ENCODE results near the gene USP22.

USP22 gene

DNA sequence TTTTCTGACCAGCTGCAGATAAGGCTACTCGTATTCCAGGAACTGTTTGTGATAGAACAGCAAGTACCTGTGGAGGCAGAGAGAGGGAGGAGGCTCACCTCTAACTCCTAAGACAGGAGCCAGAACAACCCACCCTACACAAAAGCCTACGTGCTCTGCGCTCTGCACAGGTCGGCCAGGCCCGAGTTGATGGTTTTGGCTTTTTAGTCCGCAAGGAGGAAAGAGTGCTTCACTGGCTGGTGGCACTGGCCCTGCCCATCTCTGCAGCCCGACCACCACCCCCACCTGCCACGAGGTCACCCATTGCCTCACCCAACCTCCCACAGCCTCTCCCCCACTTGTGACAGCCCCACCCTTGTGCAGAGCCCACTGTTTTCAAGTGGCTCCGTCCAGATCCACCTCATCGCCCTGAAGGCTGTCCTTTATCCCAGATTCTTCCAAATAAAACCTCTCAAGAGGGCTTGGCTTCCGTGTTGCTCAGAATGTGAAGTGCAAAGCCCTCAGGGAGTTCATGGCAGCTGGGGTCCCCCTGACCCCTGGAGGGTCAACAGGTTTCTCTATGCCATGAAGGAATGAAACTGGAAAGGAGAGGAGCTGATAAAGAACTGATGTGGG, 39.7 kb downstream of the USP22 start:
- in situ Hi-C loops (cut with MboI; ENCODE audit: low sequenced_read_pairs), result loop anchor here (25.0 kb wide), 1 partner anchor 509 kb away; no protein-coding TSS in a partner anchor

DNA sequence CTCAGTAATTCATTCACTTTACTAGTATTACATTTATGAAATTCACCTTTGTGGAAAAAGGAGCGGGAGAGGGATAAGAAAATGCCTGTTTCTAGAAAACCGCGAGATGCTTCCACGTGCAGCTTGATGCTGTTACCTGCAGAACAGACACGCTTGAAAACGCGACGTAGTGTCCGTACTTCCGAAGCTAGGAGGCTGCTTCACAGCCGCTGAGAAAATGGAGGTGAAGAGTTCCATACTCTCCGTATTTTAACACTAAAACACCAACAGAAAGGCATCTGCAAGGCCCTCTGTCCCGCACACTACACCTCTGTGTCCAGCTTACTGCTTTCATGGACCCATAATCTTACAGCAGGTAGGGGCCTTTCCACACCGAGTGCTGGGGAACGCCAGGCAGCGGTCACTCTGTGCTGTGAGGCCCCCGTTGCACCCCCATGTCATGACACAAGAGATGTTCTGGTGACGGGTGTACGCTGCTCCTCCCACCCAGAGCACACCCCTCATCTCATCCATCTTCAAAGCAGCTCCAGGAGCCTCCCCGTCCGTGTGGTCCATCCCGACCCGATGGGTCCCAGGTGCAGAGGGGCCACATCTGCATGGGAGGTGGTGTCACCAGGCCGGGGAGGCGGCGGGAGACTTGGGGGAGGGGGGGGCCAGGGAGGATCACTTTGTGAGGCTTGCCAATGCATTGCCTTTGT, 40.4 kb downstream of the USP22 start:
- in situ Hi-C loops (cut with MboI; ENCODE audit: low sequenced_read_pairs), result loop anchor here (25.0 kb wide), 1 partner anchor 510 kb away; no protein-coding TSS in a partner anchor

DNA sequence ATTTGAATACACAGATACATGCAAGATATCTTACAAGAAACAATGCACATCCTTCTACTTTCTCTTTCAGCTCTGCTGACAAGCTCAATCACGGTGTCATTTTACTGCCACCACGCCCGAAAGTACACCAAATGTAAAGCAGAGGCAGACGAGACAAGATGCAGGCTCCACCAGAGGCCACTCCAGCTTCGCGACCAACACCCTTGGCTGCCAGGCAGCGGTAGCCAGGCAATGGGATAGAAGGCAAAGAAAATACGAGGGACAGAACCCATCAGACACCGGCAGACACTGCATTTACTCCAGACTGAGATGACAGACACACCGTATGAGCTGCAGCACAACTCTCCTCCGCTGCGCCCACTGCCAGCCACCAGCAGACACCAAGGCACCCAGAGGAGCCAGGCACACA, 41.0 kb downstream of the USP22 start:
- in situ Hi-C loops (cut with MboI; ENCODE audit: low sequenced_read_pairs), result loop anchor here (25.0 kb wide), 1 partner anchor 510 kb away; no protein-coding TSS in a partner anchor

DNA sequence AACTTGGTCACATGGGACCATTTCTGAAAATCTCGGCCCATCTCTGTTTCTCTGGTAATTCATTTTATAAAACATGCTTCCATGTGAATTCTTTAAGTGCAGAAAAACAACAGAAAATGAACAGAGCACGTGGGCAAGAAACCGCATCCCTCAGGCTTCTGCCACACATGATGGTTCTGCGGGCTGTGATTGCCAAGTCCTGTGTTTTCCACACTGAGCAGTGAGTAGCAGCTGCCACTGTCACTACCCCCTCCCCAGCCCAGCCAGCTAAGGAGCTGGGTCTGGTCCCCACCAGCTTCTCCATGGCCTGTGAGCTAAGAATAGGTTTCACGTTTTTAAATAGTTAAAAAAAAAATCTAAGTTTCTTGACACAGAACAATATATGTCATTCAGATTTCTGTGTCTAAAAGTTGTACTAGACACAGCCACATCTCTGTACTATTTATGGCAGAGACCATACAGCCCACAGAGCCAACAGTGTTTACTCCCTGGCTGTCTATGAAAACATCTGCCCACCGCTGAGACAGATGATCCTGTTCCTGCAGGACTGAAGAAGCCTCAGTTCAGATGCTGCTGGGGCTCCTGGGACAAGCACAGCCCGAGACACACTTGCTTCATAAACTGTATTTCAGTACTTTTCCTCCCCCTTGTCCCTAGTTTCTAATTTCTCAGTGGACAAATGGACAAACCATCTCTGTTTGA, 41.5 kb downstream of the USP22 start:
- in situ Hi-C loops (cut with MboI; ENCODE audit: low sequenced_read_pairs), result loop anchor here (25.0 kb wide), 1 partner anchor 511 kb away; no protein-coding TSS in a partner anchor

DNA sequence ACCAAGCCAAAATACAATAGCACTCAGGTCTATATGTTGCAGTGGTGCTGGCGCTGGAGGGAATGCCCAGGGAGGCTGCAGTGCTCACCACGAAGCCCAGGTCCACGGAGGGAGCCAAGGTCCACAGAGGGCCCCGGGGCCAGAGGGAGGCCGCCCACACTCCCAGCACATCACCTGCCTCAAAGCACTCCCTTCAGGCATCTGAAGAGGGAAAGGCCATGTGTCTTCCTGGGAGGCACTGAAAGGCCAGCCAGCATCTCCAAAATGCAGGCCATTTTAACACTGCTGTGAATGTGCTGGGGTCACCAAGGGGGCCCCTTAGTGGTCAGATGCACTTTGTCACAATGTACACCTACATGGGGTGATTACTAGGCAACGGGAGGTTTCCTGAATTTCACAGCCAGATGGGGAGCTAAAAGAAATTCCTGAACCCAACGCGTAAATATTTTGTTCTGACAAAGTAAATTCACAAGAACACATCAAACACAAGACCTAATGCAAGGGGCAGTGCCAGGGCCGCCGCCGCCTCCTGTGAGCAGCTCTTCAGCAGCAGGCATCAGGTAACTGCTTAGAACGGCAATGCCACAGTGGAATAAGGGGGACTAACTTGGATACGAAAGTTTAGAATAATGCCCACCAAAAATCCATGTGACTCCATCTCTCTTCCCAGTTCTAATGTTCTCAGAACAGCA, 42.8 kb downstream of the USP22 start:
- in situ Hi-C loops (cut with MboI; ENCODE audit: low sequenced_read_pairs), result loop anchor here (25.0 kb wide), 1 partner anchor 512 kb away; no protein-coding TSS in a partner anchor

DNA sequence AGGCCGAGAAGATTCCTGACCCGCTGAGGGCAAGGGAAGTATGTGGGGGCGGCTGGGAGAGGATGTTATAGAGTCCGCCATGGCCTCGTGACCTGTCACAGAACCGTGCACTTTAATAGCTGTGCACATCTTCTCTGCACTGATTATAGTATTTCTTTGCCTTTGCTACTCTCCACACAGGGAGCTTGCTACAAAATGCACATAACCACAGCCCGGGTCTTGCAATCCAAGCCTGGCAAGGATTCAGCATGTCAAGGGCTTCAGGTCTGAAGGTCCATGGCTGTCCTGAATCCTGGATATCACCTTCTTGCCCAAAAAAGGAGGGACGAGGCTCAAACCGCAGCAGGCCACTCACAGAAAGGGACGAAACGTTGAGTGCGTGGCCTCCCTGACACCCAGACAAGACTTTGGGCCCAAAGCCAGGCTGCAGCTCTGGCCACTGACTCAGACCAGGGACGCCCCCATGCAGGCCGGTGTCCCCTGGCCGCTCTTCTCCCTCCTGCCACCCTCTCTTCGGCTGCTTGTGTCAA, 43.7 kb downstream of the USP22 start:
- in situ Hi-C loops (cut with MboI; ENCODE audit: low sequenced_read_pairs), result no loop called here

DNA sequence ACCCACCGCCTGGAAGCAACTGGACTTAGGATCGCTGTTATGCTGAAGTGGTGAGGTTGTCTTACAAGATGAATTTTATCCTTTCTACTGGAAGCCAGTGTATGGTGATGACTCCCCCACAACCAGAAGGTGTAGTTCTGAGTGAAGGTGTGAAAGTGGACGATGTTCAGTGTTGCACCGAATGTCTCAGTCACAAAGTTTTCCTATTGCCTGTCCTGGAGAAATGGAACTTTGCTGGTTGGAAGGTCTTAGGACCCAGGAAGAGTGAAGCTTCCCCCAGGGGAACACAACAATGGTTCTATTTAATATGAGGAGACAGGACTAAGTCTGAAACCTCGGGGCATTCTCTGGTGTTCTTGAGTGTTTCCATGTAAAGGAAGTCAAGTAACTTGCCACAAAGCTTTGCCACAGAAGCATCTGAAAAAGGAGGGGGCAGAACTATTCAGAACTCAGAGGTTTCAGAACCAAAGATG, 44.2 kb downstream of the USP22 start:
- in situ Hi-C loops (cut with MboI; ENCODE audit: low sequenced_read_pairs), result no loop called here

DNA sequence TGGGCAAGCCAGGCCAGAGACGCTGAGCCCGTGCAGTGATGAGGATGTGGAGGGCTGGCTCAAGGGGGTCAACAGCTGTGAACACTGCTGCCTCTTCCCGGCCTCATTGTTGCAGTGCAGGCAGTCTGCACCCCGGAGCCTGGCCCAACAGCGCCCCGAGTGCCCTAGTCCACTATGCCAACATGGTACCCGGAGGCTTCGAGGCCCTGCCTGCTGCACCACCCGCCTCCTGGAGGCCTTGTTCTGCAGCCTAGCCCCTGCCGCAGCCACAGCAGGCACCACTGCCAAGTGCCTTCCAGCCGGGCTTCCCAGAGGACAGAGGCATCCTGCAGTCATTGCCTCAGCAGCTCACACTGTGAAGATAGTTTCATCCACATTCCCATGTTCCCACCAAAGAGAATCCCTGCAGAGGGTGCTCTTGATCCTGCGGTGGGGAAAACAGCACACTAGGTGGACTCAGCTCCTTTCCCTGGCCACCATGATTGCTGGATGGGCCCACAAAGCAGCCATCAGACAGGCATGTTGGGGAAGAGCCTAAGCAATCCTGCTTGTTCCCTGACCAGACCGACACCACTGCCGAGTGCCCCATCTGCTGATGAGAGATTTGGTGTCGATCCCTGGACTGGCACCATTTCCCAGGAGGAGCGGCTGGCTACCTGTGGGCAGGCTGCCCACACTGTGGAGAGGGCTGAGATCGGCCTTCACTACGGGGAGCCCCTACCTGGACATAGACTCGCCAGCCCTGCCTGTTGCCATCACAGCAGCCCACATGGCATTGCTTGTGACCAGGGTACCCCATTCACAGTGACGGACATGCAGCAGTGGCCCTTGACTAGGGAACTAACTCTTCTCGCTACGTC, 44.9 kb downstream of the USP22 start:
- in situ Hi-C loops (cut with MboI; ENCODE audit: low sequenced_read_pairs), result no loop called here

DNA sequence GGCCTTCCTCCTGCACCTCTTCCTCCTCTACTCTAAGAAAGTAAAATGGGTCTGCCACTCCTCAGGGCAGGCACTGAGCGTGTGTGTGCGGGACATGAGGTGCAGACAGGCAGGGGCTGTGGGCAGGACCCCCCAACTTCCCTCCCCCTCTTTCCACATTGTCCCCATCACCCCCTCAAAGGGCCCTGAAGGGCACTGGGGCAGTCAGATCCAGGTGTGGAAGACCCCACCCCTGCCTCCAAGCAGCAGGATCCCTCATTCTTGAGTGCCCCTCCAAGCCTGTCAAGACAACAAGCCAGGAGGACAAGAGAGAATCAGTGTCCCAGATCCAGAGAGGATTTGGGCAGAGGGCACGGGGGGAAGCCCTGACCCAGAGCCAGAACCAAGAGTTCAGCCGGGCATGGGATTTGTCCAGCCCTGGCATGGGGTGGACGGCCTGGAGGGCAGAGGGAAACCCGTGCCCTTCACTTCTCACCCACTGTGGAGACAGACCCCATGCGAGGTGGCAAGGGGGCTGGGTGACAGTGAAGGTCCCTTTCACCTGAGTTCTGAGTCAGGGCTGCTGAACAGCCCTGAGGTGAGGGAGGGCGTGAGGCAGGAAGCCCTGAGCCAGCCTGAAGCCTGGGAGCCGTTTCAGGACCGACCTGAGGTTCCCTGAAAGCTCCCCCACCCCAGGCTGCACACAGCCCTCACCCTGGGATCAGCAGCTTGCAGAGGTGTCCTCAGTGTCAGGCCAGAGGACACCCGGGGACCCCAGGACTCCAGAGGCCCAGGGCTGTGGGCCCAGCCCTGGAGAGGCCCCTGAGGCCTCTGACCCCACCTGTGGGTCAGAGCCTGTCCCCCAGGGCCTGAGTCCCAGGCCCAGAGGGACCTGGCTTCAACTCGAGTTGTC, 45.8 kb downstream of the USP22 start:
- in situ Hi-C loops (cut with MboI; ENCODE audit: low sequenced_read_pairs), result no loop called here

DNA sequence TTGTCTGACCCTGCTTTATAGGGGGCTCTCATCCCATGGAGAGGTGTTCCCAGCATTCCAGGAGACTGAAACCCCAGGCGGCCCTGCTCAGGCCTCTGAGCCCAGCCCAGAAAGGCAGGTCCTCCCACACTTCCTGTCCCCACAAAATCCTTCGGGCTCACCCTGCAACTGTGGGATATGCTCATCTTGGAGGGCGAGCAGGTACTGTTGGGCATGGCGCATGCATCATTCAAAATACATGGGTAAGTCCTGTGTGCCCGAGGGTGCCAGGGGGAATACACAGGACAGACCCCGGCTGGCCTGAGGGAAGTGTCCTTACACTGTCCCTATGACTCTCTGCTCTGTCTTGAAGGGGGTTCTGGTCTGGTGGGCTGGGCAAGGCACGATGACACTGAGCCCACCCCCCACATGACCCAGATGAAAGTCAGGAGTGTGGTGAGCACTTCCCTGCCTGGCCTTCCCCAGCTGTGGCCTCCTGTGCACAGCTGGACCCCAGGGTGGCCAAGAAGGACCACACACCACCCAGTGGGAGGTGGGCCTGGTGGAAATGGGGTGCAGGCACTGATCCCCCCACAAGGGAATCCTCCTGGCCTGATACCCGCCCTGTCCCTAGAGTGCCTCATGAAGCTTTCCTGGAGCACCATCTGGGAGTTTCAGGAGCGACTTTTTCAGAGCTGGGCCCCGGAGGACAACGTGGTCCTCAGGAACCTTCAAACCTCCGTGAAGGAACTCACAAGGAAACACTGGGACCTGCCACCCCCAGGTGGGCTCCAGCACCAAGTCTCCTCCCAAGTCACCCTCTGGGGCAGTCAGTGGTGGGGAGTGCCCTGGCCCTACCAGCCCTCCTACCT, 46.7 kb downstream of the USP22 start:
- in situ Hi-C loops (cut with MboI; ENCODE audit: low sequenced_read_pairs), result no loop called here

DNA sequence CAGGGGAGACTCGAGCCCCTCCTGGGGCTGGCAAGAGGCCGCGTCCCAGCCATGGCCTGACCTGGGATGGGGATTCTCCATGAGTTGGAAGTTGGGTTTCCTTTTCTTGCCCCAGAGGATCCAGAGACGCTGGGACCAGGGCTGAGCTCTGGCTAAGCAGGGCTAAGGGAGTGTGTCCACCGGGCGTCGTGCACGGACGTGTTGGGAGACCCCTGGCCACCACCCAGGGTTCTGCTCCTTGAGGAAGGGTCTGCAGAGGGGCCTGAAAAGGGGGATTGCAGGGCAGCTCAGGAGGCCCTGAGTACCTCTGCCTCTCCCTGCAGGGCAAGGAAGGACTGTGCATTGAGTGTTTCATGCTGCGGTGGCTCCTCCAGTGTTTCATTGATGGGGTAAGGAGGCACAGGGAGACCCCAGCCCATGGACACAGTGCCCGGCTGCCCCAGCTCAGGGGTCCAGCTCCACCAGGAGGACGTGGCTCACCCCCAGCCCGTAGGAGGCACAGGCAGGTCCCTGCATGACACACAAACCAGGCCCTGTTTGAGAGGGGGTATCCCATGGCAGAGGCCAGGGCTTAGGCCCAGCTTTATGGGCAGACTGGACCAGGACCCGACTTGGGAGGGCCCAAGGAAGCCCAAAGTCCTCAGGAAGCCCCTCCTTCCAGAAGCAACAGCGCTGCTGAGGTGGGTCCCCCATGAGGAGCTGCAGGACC, 47.5 kb downstream of the USP22 start:
- in situ Hi-C loops (cut with MboI; ENCODE audit: low sequenced_read_pairs), result no loop called here

DNA sequence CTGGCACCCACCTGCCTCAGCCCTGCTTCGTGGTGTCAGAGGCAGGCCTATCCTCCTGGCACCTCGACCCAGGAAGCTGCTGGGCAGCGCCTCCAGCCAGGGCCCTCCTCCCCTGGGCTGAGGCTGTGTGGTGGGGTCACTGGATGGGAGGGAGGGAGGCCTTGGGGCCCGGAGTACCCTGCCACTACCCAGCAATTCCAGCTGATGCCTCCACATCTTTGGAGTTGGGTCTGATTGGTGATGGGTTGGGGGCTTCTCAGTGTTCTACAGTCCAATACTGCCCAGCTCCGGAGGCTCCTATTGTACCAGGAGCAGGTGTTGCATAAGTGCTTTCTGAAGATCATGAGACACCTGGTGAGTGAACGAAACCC, 48.0 kb downstream of the USP22 start:
- in situ Hi-C loops (cut with MboI; ENCODE audit: low sequenced_read_pairs), result no loop called here

DNA sequence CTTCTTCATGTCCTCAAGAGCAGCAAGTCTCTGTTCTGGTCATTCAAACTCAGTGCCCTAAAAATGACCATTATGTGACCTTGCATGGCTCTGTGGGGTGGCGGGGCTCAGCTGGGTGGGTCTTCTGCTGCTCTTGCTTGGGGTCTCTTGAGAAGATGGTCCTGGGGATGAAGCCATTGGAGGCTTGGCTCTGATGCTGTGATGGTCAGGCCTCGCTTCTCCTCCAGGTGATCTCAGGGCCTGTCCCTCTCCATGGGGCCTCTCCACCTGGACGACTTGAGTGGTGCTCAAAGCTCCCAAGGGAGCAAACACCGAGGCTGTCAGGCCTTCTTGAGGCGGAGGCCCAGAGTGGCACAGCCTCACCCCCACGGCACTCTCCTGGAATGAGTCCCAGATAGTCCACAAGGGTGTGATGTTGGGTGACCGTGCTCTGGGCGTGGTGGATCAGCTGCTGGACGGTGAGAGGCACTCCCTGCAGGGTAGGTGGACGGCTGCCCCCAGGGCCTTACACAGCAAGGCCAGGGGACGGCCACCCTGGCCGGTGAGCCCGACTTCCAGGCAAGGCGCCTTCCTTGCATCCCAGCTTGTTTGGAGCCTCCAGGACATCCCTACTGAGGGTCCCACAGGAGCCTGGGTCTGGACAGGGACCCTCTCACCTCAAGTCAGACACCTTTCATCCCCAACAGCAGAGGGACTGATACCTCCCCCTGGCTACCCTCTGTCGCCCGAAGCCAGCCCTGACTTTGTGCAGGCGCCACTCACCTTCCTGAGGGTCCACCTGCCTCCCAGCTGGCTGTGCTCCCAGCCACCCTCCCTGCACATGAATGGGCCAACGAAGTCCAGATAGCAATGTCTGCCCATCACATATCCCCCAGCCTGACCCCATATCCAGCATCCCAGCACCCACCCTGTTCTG, 48.7 kb downstream of the USP22 start:
- in situ Hi-C loops (cut with MboI; ENCODE audit: low sequenced_read_pairs), result no loop called here

DNA sequence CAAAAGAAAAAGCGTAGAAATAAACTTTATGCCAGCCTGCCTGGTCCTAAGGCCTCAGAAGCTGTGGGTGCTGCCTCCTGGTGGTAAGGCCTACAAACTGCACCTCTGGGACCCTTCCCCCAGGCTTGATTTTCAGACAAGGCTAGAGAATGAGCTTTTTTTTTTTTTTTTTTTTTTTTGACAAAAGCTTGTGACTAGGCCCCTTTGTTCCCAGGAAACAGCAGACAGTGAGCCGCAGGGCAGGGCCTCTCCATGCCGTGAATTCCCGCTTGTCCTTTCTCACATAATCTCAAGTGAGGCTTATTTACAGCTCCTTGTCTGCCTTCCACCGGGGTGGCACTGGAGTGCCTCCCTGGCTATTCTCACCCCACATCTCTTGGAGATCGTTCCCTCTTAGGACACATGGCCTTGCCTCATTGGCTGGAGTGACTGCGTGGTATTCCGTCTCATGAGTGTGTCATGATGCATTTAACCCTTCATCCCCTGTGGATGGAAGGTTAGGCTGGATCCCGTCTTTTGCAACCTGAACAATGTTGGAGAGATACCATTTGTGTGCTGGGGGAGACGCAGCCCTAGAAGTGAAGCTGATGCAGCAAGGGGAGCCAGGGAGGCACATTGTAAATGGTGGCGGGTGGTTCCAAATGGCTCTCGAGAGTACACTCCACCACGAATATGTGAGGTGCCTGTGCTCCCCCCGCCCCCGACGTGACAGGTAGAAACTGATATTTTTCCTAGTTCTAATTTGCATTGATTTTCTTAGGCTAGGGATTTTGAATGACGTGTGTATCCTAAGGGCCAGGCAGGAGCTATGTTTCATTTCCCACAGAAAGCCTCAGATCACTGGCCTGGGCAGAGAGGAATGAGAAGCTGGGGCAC, 49.6 kb downstream of the USP22 start:
- in situ Hi-C loops (cut with MboI; ENCODE audit: low sequenced_read_pairs), result no loop called here

DNA sequence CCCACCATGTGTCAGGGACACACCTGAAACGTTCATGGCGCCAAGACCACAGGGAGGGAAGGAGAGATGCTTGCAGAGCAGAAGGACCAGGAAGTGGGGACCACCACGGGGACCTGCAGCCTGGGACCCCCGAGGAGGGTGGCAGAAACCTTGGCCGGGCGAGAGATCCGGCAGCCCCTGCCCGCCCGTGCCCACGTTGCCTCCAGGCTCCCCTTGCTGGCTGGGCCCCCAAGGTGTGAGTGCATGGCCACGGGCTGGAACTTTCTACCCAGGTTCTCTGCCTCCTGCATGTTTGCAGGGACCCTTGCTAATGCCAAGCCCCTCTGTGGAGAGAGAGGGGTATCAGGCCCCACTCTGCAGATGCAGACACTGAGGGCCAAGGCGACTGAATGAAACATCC, 50.4 kb downstream of the USP22 start:
- in situ Hi-C loops (cut with MboI; ENCODE audit: low sequenced_read_pairs), result no loop called here
